Left forelimb (tissue), 1 donor: ENCODE results near the gene VASH1.
A peak's percentile ranks its signal among the peaks of the same experiment; 100 is the strongest.

Experiments used
- DNase-seq: peaks from one replicate; pipeline ENCODE4 v3.0.0-alpha.2; 2018; ENCODE audit warnings: low spot score

VASH1 gene

GRCh38 chr14:76784881-76785280 is 23.6 kb downstream of the VASH1 start:
- peak; percentile 77 for DNase-seq

- no peak for DNase-seq
These were observed 25.3 kb downstream of the VASH1 start for GRCh38 chr14:76786601-76787000.

GRCh38 chr14:76792422-76792821 is 31.2 kb downstream of the VASH1 start:
- no peak for DNase-seq

GRCh38 chr14:76793324-76793723 is 32.1 kb downstream of the VASH1 start:
- no peak for DNase-seq

- DNase-seq = no peak
These were observed 32.7 kb downstream of the VASH1 start for GRCh38 chr14:76793956-76794355.

GRCh38 chr14:76806446-76806845 is 45.2 kb downstream of the VASH1 start:
- DNase-seq = no peak

GRCh38 chr14:76808011-76808410 is 46.7 kb downstream of the VASH1 start:
- DNase-seq = no peak

GRCh38 chr14:76808990-76809389 is 47.7 kb downstream of the VASH1 start:
- DNase-seq = no peak

GRCh38 chr14:76810525-76810924 is 49.3 kb downstream of the VASH1 start:
- no peak for DNase-seq

GRCh38 chr14:76810953-76811400 is 49.7 kb downstream of the VASH1 start:
- no peak for DNase-seq

- DNase-seq = no peak
These were observed 50.3 kb downstream of the VASH1 start for GRCh38 chr14:76811561-76811960.

- DNase-seq = no peak
These were observed 50.8 kb downstream of the VASH1 start for GRCh38 chr14:76812093-76812421.

- DNase-seq = peak; percentile 96
These were observed 51.4 kb downstream of the VASH1 start, which contains the start of gene ANGEL1 for GRCh38 chr14:76812422-76813383. TSS of gene ANGEL1 (minus strand) at chr14:76812882. CDS start at chr14:76812827, 55 bp downstream.

- DNase-seq = no peak
These were observed 53.7 kb downstream of the VASH1 start for GRCh38 chr14:76814726-76815645.

GRCh38 chr14:76820700-76821099 is 59.4 kb downstream of the VASH1 start:
- no peak for DNase-seq

GRCh38 chr14:76826122-76826521 is 64.9 kb downstream of the VASH1 start, which contains the start of gene LRRC74A:
TSS of gene LRRC74A (plus strand) at chr14:76826408. CDS start at chr14:76826698, 290 bp downstream.
- DNase-seq = no peak

GRCh38 chr14:76827696-76828296 is 66.5 kb downstream of the VASH1 start:
- DNase-seq = no peak

- DNase-seq = no peak
These were observed 67.2 kb downstream of the VASH1 start for GRCh38 chr14:76828339-76829012.

- DNase-seq = no peak
These were observed 67.7 kb downstream of the VASH1 start for GRCh38 chr14:76829013-76829365.

- DNase-seq = peak; percentile 74
These were observed 68.6 kb downstream of the VASH1 start for GRCh38 chr14:76829650-76830421.

- DNase-seq = no peak
These were observed 69.3 kb downstream of the VASH1 start for GRCh38 chr14:76830556-76830955.
